GM21423 (cell line): ENCODE measurements around the gene GPR139.

ENCODE experiments used
- ATAC-seq: cut with Tn5 transposase; IDR thresholded peaks from one replicate; pipeline ENCODE4 v1.9.1; 2021; ENCODE audit warnings: mild to moderate bottlenecking, moderate library complexity; ENCODE audit not compliant: unreplicated experiment

Gene GPR139

DNA sequence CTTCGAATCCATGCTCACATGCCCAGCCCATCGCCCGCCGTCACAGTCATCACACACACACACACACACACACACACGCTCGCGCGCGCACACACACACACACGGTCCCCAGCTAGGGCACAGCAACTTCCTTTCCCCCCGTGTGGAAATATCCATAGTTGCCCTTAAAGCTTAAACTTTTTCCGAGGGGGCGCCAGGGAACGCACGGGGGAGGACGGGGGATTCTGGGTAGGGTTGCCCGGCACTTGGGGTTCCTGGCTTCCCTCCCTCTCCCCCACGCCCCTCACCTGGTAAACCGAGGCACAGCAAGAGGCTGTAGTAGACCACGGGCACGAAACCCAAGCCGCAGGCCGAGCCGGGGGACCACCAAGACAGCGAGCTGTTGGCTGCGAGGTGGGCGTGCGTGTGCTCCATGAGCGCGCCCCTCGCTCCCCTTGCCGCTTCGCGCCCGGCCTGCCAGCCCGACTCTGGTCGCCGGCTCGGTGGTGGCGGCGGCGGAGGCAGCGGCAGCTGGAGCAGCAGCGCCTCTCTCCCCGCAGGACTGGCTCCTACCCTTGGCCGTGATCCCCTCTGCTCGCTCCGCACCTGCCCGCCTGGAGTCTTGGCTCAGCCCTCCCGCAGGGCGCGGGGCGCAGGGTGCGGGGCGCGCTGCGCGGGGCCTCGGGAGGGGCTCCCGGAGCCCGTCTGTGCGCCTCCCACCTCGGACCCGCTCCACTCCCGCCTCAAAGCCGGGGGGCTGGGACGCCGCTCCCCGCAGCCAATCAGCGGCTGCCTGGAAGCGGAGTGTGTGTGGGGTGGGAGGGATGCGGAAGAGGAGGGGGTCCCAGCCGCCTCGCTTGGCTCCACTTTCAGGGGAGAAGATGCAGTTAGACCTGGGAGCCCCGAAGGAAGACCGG, at the start of gene GPR139:
TSS of gene GPR139 (minus strand) at position 688 of the 896 bp plus-strand sequence. CDS start at position 414, 274 bp downstream.
- no peak for ATAC-seq

DNA sequence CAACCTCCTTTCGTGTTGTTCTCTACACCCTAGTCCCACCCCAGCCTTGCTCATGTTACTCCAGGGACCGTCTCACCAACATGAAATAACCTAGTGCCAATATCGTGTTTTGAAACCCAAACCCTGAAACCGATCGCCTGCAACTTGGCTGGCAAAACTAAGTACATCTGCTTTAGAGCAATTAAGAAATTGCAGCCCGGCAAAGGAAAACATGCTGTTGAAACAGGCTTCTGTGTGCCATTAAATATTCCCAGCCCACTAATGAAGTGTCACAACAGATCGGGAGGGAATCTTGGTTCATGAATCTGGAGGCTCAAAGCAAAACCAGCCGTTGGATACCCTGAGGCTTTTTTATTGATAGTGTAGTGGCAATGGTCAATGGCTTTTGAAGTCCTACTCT, 48.3 kb upstream of the GPR139 start:
- no peak for ATAC-seq

- ATAC-seq: no peak
Observed at GRCh38 chr16:20114356-20114755, 40.7 kb upstream of the GPR139 start.

DNA sequence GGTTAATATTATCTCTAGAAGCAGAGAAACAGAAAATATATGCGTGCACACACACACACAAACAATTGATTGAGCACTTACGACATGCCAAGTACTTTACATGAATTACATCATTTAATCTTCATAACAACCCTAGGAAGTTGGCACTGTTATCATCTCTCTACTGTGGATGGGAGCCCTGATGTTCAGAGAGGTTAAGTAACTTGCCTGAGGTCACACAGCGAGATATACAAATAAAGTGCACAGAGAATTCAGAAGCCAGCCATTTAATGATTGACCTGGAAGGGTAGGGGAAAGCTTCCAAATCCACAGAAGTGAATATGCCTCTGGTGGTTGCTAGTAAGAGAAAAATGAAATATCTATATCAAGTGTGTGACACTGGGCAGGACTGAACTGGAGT, 37.5 kb upstream of the GPR139 start:
- ATAC-seq: no peak

DNA sequence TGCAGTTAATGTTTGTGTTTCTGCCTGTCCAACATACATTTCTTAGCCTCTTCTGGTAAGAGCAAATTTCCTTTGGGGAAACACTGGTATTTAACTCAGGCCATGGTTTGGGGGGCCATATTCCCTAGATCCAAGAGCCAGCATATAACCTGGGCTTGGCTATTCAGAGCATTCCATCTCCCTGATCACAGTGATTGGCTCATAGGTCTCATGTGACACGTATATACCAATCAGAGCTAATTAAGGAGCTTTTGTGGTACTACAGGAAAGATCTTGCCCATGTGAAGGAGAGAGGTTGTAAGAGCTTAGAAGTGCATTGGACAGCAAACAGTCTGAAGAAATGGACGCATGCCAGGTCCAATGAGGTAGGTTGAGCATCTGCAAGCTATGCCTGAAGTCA, 33.4 kb upstream of the GPR139 start:
- no peak for ATAC-seq

GRCh38 chr16:20104563-20105183, 31.0 kb upstream of the GPR139 start:
- no peak for ATAC-seq

- no peak for ATAC-seq
Observed at GRCh38 chr16:20102521-20102920, 28.8 kb upstream of the GPR139 start.

DNA sequence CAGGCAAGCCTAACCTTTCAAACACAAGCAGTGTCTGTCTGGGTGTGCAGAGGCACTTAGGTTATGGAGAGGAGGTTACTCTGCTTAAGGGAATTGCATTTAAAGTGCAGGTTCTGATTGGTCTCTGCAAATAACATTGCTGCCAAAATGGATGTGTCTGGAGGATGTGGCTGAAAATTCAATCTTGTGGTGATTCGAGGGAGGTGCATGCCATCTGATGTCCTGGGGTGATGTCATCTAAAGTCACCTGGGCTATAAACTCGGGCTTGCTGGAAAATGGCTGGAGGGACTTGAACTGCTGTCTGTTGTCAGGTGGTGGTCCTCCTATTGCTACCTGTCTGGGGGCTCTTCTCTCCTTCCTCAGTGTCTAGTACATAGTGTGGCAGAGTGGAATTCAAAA, 28.3 kb upstream of the GPR139 start:
- no peak for ATAC-seq

DNA sequence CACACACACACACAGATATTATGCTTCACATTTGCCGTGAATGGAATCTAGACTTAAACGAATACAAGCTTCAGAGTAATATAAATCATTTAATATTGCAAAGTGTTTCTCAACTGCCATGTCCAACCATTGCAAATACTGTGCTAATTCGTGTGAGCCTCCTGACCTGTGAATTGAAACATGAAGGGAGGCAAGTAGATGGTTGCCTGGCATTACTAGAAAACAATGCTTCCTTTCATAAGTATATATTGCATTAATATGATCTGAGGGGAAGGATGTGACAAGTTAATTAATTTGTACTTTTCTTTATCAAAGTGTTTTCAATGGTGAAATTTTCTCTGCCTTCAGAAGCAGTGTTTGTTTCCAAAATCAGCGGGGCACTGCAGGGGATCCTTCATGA, 25.7 kb upstream of the GPR139 start:
- no peak for ATAC-seq

- no peak for ATAC-seq
Observed at GRCh38 chr16:20094157-20094556, 20.5 kb upstream of the GPR139 start.

- no peak for ATAC-seq
Observed at GRCh38 chr16:20089246-20089965, 15.7 kb upstream of the GPR139 start.

GRCh38 chr16:20084624-20085226, 11.0 kb upstream of the GPR139 start:
- ATAC-seq: no peak

GRCh38 chr16:20079106-20079505, 5.4 kb upstream of the GPR139 start:
- no peak for ATAC-seq

DNA sequence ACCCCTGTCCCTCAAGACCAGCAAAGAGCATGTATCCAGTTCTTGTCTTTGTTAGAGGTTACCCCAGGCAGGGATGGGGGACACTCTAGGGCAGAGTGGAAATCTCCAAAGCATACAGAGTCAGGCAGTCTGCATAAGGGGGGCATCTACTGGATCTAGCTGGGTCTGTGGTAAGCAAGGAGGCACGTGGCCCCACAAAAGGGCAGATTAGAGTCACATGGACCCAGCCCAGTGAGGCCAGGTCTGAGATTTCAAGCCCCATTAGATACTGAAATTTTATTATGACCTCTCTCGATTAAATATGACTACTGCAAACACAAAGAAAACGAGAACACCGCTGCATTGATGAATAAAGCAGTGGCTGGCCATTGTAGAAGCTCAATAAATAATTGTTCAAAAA, 1.6 kb upstream of the GPR139 start:
- no peak for ATAC-seq

DNA sequence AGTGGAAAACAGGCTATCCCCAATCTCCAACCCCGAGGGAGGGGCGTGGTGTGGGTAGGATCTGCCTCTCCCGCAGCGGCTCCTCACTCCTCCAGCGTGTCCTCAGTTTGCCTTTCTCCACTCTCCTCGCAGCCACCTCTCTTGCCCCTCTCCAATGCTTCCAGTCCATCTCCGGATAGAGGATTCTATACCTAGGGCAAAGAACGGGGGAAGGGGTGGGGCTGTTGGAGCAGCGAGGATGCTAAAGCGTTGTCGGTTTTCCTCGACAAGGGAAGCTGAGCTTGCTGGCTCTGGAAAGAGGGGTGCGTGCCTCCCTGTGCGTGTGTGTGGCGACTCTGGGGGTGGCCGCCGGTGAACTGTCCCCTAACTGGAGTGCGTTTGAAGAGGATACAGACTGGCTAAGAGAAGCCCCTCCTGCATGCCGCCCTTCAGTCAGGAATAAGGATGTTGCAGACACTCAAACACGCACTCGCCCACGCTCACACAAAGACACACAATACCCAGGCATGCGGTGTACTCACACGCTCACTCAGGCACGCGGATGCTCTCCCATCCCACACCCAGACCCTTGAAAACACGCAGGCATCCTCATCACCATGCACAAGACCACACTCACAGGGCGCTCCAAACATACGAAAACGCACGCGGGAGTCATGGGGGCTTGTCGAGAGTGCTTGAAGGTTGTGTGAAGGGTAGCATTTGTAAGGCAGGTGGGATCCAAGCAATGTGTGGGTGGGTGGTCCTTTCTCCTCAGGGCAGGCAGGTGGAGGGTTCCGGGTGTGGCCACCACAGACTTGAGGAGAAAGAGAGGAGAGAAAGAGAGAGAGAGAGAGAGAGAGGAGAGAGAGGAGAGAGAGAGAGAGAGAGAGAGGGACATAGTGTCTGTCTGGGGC, 655 bp upstream of the GPR139 start:
- no peak for ATAC-seq

GRCh38 chr16:20072874-20073202, 852 bp downstream of the GPR139 start:
- no peak for ATAC-seq

DNA sequence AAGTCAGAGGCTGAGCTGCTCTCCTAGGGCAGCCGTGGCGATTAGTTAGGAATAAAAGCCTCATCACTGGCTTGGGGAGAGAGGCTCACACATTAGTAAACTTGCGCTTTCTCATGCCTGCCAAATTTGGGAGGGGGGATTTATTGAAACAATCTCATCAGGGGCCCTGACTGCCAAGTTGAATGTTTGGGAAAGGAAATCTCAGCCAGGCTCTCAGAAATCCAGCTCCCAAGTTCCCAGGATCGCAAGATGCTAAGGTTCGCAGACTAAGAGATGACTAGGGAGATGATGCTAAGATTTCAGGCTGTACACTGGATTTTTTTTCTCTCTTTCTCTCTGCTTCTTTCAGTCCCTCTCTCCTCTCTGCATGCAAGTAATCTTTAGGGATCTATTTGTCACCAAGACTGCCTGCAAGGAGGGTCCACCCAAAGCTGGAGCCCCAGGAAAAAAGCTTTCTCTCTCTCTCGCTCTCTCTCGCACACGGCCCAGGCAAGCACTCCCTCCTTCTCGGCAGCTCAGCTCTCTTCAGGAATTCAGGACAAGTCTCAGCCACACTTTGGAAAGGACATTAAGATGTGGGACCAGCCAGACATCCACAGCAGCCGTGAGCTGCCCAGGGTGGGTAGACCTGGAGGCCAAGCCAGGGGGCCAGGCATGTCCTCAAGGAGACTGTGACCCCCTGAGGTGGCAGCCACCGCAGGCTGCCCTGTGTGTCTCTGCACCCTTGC, 1.4 kb downstream of the GPR139 start:
- ATAC-seq: no peak

DNA sequence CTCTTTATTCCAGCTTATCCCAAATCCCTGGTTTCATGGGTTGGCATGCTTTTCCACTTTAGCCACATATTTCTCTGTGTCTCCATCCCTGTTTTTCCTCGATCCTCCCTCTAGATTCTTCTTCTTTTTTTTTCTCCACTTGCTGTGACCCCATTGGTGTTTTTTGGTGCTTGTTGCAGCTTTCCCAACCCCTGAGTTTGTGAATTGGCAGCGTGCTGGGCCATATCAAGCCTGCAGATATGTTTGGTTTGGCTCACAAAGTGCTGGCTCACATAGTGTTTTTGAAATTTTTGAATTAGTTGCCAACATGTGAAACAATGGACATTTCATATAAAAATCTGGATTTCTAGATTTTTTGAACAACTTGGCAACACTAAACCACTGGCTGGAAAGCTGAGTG, 8.8 kb downstream of the GPR139 start:
- ATAC-seq: no peak

GRCh38 chr16:20064520-20064919, 9.2 kb downstream of the GPR139 start:
- no peak for ATAC-seq

GRCh38 chr16:20061132-20061531, 12.6 kb downstream of the GPR139 start:
- ATAC-seq: no peak
